K562 treated with DMSO at 1 percent for 48 hours (cell line): ENCODE measurements around the gene ANTXR1. TPM values are rescaled to one million over a fixed set of nuclear protein-coding genes. Genes with fewer than 3 reads are reported as not detected.

Source experiments
- total RNA-seq: library from RNA; unstranded; fragments of 300-600 nt; gene quantifications from 2 replicates; pipeline ENCODE4 v1.2.3, GENCODE V29; 2022; ENCODE audit warnings: low replicate concordance; ENCODE audit errors: extremely low read depth

Gene ANTXR1
- total RNA-seq: not detected in 2 replicates

GRCh38 chr2:69013142-69013839, at the start of gene ANTXR1:
ANTXR1 (plus strand) TSS chr2:69013179; CDS start chr2:69013500, 321 bp downstream.

GRCh38 chr2:68974251-68974650, 38.7 kb upstream of the ANTXR1 start, which contains the start of gene GKN1:
GKN1 (plus strand) TSS chr2:68974636; CDS start chr2:68974678, 42 bp downstream.

Other genes with a start within 250 kb of the ANTXR1 start
- gene BMP10, start 141.8 kb upstream of the ANTXR1 start, total RNA-seq: not detected in 2 replicates
- gene GKN2, start 60.3 kb upstream of the ANTXR1 start, total RNA-seq: not detected in 2 replicates
- gene GKN1, start 38.5 kb upstream of the ANTXR1 start, total RNA-seq: not detected in 2 replicates